Measurements from ENCODE around the gene GNAL. TPM values are rescaled to one million over a fixed set of nuclear protein-coding genes. Genes with fewer than 3 reads are reported as not detected.

GNAL gene
- total RNA-seq, 1 donor from 2014 or later: 4.5 TPM

DNA sequence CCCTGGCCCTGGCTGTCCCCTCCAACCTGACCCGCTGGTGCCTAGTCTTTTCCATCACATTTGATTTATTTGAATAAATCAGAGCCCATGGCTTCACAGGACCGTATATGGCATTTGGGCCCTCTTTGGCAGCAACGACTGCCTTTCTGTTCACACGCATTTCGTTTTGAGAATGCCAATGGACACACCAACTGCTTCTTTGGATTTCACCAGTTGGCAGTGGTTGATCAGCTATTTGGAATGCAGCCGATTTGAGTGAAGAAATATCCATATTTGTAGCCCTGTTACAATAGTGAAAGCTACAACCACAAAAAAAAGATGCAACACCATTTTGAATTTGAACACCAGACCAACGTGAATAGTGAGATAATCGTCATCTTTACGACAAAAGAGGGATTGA lies 56.5 kb downstream of the GNAL start:
- Histone ChIP-seq H3K36me3 (ENCODE audit: insufficient read depth, low read length) (no peaks in the 10 kb centered on the region), H4K20me1 (ENCODE audit: insufficient read depth, low read length) (no peaks in the 10 kb centered on the region), H3K27ac (ENCODE audit: low read depth, low read length) (no peak overlapping the region), H2AFZ (ENCODE audit: low read depth, low read length) (no peak overlapping the region), H3K9me3 (ENCODE audit: insufficient read depth, low read depth, low read length) (no peaks in the 10 kb centered on the region), H3K9ac (ENCODE audit: low read length) (no peak overlapping the region), H3K27me3 (ENCODE audit: insufficient read depth, low read length) (peaks cover 28% of the 10 kb centered on the region), H3K4me2 (ENCODE audit: low read length) (no peak overlapping the region), H3K79me2 (ENCODE audit: insufficient read depth, low read length) (no peaks in the 10 kb centered on the region), H3K4me1 (ENCODE audit: insufficient read depth, low read length) (no peaks in the 10 kb centered on the region), H3K4me3 (ENCODE audit: insufficient read depth, low read depth, low read length) (no peak overlapping the region)
- FAIRE-seq: no peak
- TF ChIP-seq, protein P1, sequence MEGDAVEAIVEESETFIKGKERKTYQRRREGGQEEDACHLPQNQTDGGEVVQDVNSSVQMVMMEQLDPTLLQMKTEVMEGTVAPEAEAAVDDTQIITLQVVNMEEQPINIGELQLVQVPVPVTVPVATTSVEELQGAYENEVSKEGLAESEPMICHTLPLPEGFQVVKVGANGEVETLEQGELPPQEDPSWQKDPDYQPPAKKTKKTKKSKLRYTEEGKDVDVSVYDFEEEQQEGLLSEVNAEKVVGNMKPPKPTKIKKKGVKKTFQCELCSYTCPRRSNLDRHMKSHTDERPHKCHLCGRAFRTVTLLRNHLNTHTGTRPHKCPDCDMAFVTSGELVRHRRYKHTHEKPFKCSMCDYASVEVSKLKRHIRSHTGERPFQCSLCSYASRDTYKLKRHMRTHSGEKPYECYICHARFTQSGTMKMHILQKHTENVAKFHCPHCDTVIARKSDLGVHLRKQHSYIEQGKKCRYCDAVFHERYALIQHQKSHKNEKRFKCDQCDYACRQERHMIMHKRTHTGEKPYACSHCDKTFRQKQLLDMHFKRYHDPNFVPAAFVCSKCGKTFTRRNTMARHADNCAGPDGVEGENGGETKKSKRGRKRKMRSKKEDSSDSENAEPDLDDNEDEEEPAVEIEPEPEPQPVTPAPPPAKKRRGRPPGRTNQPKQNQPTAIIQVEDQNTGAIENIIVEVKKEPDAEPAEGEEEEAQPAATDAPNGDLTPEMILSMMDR (IDR thresholded peaks at IDR 0.05; ENCODE audit: insufficient read depth, low read depth, low read length): no peak
- no peak for TF ChIP-seq EZH2 (IDR thresholded peaks at IDR 0.05; ENCODE audit: insufficient read depth, low read length)
- H3K36me3 Mint-ChIP-seq (ENCODE audit: low read depth, unreplicated experiment): no peaks in the 10 kb centered on the region
- no peak overlapping the region for H3K4me3 Mint-ChIP-seq (ENCODE audit: unreplicated experiment)
- H3K27me3 Mint-ChIP-seq (ENCODE audit: low read depth, unreplicated experiment): peaks cover 33% of the 10 kb centered on the region
- no peak for DNase-seq (ENCODE audit: low read depth)
- H3K9me3 Mint-ChIP-seq (ENCODE audit: unreplicated experiment): peaks cover 6% of the 10 kb centered on the region
- no peak overlapping the region for H3K27ac Mint-ChIP-seq (ENCODE audit: unreplicated experiment)
- H3K4me1 Mint-ChIP-seq (ENCODE audit: low read depth, unreplicated experiment): no peaks in the 10 kb centered on the region

DNA sequence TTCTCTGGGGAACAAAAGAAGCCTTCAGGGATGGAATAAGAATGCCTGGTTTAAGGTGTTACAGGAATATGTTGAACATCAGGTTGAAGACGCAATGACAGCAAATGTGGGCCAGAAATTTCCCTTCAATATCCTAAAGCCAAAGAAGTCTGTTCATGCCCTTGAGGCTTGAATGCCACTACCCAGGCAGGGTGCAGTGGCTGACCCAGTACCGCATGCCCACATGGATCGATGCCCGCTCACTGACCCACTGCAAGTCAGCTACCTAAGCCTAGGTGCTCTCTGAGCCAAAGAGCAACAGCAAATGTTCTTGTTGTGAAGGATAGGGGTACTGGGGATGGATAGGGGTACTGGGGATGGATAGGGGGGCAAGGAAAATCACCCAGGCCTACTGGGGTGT lies 58.2 kb downstream of the GNAL start:
- Histone ChIP-seq H3K79me2 (ENCODE audit: insufficient read depth, low read length) (no peaks in the 10 kb centered on the region), H2AFZ (ENCODE audit: low read depth, low read length) (no peak overlapping the region), H3K27ac (ENCODE audit: low read depth, low read length) (no peak overlapping the region), H3K27me3 (ENCODE audit: insufficient read depth, low read length) (peaks cover 39% of the 10 kb centered on the region), H3K4me1 (ENCODE audit: insufficient read depth, low read length) (no peaks in the 10 kb centered on the region), H4K20me1 (ENCODE audit: insufficient read depth, low read length) (no peaks in the 10 kb centered on the region), H3K4me2 (ENCODE audit: low read length) (no peak overlapping the region), H3K4me3 (ENCODE audit: insufficient read depth, low read depth, low read length) (no peak overlapping the region), H3K9me3 (ENCODE audit: insufficient read depth, low read depth, low read length) (no peaks in the 10 kb centered on the region), H3K36me3 (ENCODE audit: insufficient read depth, low read length) (no peaks in the 10 kb centered on the region), H3K9ac (ENCODE audit: low read length) (no peak overlapping the region)
- Mint-ChIP-seq H3K4me3 (ENCODE audit: unreplicated experiment) (no peak overlapping the region), H3K27me3 (ENCODE audit: low read depth, unreplicated experiment) (peaks cover 45% of the 10 kb centered on the region), H3K36me3 (ENCODE audit: low read depth, unreplicated experiment) (no peaks in the 10 kb centered on the region), H3K9me3 (ENCODE audit: unreplicated experiment) (peaks cover 9% of the 10 kb centered on the region), H3K4me1 (ENCODE audit: low read depth, unreplicated experiment) (no peaks in the 10 kb centered on the region), H3K27ac (ENCODE audit: unreplicated experiment) (no peak overlapping the region)
- no peak for TF ChIP-seq EZH2 (IDR thresholded peaks at IDR 0.05; ENCODE audit: insufficient read depth, low read length)
- TF ChIP-seq, protein P1 (IDR thresholded peaks at IDR 0.05; ENCODE audit: insufficient read depth, low read depth, low read length): no peak
- DNase-seq (ENCODE audit: low read depth) (no peak), FAIRE-seq (no peak)

DNA sequence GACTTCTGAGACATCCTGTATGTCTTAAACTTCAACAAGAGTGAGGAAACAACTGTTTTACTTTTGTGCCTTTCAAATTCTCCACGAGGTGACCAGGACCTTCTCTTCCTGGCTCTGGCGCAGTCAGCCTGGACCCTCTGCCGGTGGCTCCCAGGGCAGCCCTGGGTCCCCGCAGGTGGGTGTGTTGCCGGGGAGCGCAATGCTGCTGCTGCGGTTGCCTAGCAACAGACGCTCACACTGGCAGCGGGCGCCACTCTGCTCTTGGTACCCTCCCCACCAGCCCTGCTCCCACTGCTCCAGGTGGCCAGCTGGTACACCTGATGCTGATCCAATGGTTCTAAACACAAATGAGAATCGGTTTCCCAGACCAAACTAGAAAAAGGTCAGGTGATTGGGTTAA lies 58.7 kb downstream of the GNAL start:
- Mint-ChIP-seq H3K27ac (ENCODE audit: unreplicated experiment) (no peak overlapping the region), H3K36me3 (ENCODE audit: low read depth, unreplicated experiment) (no peaks in the 10 kb centered on the region), H3K9me3 (ENCODE audit: unreplicated experiment) (peaks cover 9% of the 10 kb centered on the region), H3K4me3 (ENCODE audit: unreplicated experiment) (no peak overlapping the region), H3K27me3 (ENCODE audit: low read depth, unreplicated experiment) (peaks cover 44% of the 10 kb centered on the region), H3K4me1 (ENCODE audit: low read depth, unreplicated experiment) (no peaks in the 10 kb centered on the region)
- no peak overlapping the region for H3K27ac ChIP-seq (ENCODE audit: low read depth, low read length)
- FAIRE-seq (no peak), DNase-seq (ENCODE audit: low read depth) (no peak)
- no peak for TF ChIP-seq EZH2 (IDR thresholded peaks at IDR 0.05; ENCODE audit: insufficient read depth, low read length)
- TF ChIP-seq, protein P1 (IDR thresholded peaks at IDR 0.05; ENCODE audit: insufficient read depth, low read depth, low read length): no peak
- peaks cover 42% of the 10 kb centered on the region for H3K27me3 ChIP-seq (ENCODE audit: insufficient read depth, low read length)
- H3K36me3 ChIP-seq (ENCODE audit: insufficient read depth, low read length): no peaks in the 10 kb centered on the region
- no peak overlapping the region for H3K9ac ChIP-seq (ENCODE audit: low read length)
- H4K20me1 ChIP-seq (ENCODE audit: insufficient read depth, low read length): no peaks in the 10 kb centered on the region
- no peak overlapping the region for H2AFZ ChIP-seq (ENCODE audit: low read depth, low read length)
- H3K9me3 ChIP-seq (ENCODE audit: insufficient read depth, low read depth, low read length): no peaks in the 10 kb centered on the region
- no peak overlapping the region for H3K4me2 ChIP-seq (ENCODE audit: low read length)
- H3K4me1 ChIP-seq (ENCODE audit: insufficient read depth, low read length): no peaks in the 10 kb centered on the region
- no peaks in the 10 kb centered on the region for H3K79me2 ChIP-seq (ENCODE audit: insufficient read depth, low read length)
- H3K4me3 ChIP-seq (ENCODE audit: insufficient read depth, low read depth, low read length): no peak overlapping the region
